CD4-positive, alpha-beta T cell treated with Interleukin-4 for 4 hours (primary cell): ENCODE results near the gene PPDPF.

Experiments
- DNase-seq: peaks from one replicate; pipeline ENCODE4 v3.0.0-alpha.2; 2020

The PPDPF gene

DNA sequence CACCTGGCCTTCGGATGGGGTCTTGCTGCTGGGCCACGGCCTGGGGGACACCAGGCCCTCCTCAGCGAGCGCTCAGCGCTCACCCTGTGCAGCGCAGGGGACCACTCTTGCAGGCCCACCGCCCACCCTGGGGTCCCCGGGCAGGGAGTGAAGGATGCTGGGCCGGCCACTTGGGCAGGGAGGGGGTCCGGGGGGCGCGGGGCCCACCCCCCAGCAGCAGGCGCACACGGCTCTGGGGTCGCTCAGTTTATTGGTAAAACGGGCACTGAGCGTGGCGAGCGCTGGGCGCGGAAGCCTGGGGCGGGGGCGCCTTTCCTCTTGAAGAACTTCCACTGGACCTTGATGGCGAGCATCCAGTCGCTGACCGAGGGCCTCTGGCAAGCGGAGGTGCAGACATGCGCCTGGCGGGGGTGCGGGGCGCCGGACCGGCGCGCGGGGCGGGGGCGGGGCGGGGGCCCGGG, 32.8 kb upstream of the PPDPF start:
- DNase-seq = no peak

DNA sequence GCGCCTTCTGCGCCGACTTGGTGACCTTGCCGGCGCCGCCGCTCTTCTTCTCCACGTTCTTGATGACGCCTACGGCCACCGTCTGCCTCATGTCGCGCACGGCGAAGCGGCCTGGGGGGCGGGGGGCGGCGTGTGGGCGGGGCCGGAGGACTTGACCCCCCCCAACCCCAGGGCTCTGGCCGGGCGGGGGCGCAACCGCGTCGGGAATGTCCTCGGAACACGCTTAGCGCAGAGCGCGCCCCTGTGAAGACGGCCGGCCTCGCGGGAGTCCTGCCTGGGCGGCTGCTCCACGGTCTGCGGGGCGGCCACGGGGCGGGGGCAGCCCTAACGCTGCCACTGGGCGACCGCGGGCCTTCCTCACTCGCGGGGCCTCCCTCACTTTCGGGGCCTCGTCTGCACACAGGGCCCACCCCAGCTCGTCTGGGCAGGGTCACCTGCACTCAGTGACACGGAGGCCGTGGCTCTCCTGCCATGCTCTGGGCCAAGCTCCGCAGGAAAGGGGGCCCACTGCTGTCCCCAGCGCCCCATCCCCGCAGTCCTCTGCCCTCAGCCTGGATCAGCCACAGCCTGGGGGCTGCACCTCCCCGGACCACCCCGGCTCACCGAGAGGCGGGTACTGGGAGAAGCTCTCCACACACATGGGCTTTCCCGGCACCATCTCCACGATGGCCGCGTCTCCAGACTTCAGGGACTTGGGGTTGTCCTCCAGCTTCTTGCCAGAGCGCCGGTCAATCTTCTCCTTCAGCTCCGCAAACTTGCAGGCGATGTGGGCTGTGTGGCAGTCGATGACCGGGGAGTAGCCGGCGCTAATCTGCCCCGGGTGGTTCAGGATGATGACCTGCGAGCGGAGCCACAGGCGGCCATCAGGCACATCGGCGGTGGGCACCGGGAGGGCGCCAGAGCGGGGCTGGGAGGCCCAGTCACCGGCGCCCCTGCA, 32.0 kb upstream of the PPDPF start:
- DNase-seq = no peak

GRCh38 chr20:63490416-63490815, 30.1 kb upstream of the PPDPF start:
- no peak for DNase-seq

GRCh38 chr20:63491078-63491477, 29.5 kb upstream of the PPDPF start:
- no peak for DNase-seq

GRCh38 chr20:63491635-63492230, 28.8 kb upstream of the PPDPF start:
- no peak for DNase-seq

DNA sequence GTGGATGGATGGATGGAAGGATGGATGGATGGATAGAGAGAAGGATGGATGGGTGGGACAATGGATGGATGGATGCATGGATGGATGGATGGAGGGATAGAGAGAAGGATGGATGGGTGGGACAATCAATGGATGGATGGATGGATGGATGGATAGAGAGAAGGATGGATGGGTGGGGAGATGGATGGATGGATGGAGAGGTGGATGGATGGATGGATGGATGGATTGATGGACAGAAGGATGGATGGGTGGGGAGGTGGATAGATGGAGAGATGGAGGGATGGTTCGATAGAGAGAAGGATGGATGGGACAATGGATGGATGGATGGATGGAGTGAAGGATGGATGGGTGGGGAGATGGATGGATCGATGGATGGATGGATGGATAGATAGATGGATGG, 28.0 kb upstream of the PPDPF start:
- no peak for DNase-seq

GRCh38 chr20:63492982-63493381, 27.6 kb upstream of the PPDPF start:
- no peak for DNase-seq

DNA sequence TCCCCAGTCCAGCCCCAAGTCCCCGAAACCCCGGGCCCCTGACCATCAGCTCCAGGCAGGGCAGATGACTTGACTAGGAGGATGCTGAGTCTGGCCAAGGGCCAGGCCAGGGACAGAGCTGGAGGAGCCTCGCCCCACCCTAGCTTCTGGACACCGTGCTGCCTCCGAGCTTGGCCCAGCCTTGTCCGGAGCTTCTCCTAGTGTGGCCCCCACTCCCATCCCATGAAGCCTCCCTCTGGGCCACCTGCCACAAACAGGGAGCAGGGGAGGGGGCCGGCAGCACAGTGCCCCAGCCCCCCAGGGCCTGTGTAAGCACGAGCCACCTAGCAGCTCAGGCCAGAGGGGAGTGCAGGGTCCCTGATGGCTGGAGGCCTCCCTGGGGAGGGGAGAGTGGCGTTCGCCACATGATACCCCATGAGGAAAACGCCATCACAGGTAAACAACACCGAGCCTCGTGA, 27.0 kb upstream of the PPDPF start:
- DNase-seq = no peak

DNA sequence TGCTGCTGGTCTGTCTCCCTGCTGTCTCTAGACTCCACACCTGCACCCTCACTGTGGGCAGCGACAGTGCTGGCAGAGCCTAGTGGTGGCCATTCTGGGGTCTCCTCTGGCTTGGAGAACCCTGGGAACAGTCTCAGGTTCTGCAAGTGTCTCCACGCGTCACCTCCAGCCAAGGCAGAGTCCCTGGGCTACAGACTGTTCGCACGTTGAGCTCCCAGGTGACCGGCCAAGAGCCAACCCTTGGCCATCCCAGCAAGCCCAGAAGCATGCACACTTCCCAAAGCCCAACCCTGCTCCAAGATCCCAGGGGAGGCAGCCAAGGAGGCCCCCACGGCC, 26.5 kb upstream of the PPDPF start:
- DNase-seq = no peak

- no peak for DNase-seq
These were observed 26.0 kb upstream of the PPDPF start for GRCh38 chr20:63494420-63495166.

GRCh38 chr20:63495167-63495720, 25.3 kb upstream of the PPDPF start:
- DNase-seq = no peak

DNA sequence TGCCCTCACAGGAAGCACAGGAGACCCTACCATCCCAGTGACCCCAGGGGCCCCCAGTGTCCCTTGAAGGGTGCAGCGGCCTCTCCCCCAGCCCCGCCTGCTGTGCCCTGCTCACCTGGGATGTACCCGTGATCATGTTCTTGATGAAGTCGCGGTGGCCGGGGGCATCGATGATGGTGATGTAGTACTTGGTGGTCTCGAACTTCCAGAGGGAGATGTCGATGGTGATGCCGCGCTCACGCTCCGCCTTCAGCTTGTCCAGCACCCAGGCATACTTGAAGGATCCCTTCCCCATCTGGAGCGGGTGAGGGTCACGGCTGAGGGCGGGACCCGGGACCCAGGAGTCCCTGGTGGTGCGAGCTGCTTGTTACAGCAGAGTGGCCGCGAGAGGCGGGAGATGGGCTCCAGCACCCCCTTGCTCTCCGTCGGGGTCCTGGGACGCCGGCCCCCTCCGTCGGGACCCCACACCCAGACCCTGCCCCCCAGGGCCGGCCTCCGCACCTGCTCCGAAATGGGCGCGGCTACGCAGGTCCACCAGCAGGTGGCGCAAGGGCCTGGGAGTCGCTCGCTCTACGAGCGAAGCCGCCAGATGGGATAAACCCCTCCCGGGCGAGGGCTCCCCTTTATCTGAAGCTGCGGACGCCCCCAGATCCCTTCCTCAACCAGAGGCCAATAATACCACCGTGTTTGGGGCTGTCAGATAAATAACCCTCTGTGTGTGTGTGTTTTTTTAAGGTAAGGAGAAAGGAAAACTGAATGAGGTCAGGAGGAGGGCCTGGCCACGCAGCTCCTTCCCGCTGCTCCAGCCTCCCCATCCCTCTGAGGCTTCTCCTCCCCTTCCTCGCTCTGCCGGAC, 24.6 kb upstream of the PPDPF start:
- DNase-seq = peak; percentile 64

GRCh38 chr20:63496596-63497120, 23.9 kb upstream of the PPDPF start:
- no peak for DNase-seq

DNA sequence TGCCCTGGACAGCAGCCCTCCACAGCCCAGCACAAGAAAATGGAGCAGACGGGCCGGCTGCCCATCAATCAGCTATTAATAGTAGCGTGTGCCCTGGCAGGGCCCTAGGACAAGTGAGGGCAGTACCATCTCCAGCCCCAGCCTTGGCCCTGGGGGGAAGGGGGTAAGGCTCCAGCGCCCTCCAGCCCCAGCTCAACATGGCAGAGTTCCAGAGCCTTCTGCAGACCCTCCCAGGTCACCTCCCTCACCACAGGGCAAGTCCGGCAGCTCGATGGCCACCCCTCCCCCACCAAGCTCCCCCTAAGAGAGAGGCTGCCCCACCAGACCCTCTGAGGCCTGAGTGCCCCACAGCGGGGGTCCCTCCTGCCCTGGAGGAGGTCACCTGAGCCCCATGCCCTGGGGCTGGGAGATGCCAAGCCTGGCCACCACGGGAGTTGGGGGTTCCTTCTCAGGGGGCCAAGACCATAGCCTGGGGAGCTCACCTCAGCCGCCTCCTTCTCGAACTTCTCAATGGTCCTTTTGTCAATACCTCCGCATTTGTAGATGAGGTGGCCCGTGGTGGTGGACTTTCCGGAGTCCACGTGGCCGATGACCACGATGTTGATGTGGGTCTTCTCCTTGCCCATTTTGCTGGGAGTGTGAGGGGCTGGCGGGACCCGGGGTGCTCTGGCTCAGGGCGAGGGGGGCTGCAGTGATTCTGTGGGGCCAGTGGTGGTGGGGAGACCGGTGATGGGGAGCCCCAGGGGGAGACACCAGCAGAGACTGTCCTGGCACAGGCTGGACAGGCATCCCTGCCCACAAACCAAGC, 23.2 kb upstream of the PPDPF start:
- DNase-seq = no peak

DNA sequence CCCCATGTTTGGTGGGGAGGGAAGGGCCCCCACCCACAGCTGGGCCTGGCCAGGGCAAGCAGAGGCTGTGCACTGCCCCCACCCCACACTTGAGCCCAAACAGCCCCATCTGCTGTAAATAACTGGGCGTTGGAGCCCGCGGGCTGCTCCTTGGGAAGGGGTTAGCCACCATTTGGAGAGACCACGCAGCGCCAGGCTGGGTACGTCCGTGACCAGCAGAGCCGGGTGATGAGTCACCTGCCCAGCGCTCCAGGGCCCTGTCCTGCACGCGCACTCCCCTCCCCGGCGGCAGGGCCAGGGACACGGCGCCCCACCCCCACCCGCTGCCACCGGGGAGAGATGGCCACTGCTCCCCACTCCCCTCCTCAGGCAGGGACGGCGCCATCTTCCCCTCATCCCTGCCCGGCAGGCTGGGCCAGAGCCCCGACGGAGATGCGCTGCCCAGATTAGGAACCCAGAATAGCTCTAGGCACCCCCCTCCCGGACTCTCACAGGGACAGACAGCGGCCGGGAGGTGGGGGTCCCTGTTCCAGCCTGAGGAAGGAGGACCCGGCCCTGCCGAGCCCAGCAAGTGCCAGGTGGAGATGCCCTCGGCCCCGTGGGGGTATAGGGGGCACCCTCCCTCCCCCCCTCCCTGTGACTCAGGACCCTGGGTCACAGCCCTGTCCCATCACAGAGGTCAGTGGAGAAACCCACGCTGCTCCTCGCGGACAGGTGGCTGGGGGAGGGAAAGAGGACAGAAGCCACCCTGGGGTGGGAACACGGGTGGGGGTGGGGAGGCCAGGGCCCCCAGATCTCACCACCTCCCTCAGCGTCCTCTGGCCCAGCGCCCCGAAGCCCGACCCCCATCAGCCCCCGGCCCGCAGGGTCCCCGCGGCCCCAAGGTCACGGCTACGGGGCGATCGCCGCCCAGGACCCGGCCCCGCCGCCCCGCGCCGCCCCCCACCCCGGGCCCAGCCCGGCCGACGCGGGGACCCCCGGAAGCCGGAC, 22.3 kb upstream of the PPDPF start:
- no peak for DNase-seq

- peak; percentile 24 for DNase-seq
These were observed 21.6 kb upstream of the PPDPF start, which contains the start of gene EEF1A2 for GRCh38 chr20:63498960-63499337. Gene EEF1A2 (minus strand): TSS chr20:63499083. CDS start chr20:63497763, 1,320 bp downstream.

DNA sequence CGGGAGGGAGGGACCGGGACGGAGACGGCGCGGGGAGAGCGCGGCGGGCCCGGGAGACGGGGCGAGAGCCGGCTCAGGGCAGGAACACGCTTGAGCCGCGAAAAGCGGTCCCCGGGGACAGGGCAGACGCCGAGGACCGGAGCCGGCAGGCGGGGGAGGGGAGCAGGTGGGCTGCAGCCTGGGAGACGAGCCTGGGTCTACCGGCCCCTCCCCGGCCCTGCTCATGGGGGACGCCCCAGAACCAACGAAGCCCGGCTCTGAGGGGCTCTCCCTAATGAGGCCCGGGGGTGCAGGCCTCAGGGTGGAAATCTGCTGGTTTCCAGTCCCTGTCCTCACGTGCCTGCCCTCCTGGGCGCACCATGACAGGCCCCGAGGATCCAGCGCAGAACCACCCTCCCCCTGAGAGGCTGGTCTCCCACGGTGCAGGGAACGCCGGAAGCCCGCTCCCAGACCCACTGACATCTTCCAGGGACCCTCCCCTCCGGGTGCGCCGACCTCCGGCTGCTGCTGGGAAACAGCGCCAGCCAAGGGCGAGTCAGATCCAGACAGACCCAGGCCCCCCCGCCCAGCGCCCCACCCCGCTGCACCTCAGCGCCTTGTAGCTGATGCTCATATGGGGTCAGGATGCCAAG, 21.1 kb upstream of the PPDPF start:
- DNase-seq = no peak

DNA sequence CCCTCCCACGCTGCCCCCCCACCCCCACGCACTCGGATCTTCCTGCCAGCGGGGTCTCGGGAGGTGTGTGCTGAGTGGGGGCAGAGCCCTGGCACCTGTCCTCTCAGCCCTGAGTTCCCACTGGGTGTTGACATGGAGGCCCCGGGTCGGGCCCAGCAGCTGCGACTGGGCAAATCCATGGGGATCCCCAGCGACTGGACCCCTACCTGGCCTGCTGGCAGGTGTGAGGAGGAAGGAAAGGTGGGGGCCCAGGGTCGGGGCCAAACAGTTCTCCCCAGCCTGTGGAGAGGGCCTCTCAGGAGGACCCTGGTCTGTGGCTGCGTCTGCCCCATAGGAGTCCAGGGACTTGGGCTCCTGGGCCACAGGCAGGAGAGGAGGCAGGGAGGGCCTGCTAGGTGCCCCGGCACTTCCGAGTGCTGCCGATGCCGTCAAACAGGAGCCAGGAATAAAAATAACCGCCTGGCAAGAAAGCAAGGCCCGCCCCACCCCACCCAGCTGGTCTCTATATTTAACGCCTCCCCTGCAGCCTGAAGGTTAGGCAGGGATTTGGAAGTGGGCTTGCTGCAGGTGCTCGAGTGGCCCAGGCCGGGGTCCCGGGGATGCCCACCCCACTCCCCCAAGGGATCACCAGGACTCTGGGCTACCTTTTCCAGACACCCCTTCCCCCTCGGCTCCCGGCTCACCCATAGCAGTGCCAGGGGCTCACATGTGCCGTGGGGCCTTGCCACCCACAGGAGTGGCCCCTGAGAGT, 20.2 kb upstream of the PPDPF start:
- DNase-seq = no peak
